Measurements from ENCODE around the gene GAS2. TPM values are rescaled to one million over a fixed set of nuclear protein-coding genes. Genes with fewer than 3 reads are reported as not detected.

Gene GAS2
- total RNA-seq, 1 donor from 2014 or later, result 0.80 TPM

DNA sequence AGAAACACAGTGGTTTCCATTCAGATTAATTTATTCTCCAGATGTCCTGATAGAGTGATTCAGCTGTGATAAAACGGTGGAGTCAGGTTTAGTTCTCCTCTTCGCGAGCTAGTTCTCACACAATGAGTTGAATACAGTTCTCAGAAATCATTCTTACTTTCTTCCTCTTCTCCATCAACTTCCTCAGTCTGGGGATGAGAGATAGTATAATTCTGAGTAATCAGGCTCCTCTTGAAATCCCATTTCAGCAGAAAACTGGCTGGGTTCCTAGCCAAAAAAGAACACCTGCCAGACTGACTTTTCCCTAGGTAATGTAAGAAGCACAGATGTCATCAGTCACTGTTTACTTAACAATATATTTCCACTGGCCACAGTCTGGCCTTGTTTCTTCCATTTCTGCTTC is 86.5 kb downstream of the GAS2 start:
- Mint-ChIP-seq H3K27ac (no peak overlapping the region), H3K36me3 (ENCODE audit: low read depth) (no peaks in the 10 kb centered on the region), H3K4me1 (ENCODE audit: low read depth) (peaks cover 10% of the 10 kb centered on the region), H3K4me3 (ENCODE audit: low read depth) (no peak overlapping the region), H3K27me3 (ENCODE audit: low read depth) (no peaks in the 10 kb centered on the region), H3K9me3 (no peaks in the 10 kb centered on the region)
- no peak for DNase-seq (ENCODE audit: low spot score)
- intact Hi-C loops (cut with micrococcal nuclease), result no loop called here

DNA sequence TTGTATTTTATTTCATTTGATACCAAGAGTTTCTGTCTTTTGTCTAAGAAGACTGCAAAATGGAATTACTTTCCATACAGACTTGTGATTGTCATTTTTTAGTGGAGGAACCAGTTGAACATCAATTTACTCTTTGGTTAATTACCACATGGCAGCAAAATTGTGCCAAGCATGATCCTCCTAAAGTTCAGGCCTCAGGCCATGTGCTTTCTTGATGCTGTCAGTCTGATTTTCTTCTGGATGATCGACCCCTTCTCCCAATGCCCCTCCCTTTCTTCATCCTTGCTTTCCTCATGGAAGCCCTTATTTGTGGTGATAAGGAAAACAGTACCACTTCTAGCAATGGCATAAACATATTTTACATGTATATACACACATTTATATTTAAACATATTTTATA is 87.0 kb downstream of the GAS2 start:
- Mint-ChIP-seq H3K4me3 (ENCODE audit: low read depth) (no peak overlapping the region), H3K9me3 (no peaks in the 10 kb centered on the region), H3K36me3 (ENCODE audit: low read depth) (no peaks in the 10 kb centered on the region), H3K27me3 (ENCODE audit: low read depth) (no peaks in the 10 kb centered on the region), H3K4me1 (ENCODE audit: low read depth) (peaks cover 10% of the 10 kb centered on the region), H3K27ac (no peak overlapping the region)
- intact Hi-C loops (cut with micrococcal nuclease), result no loop called here
- DNase-seq (ENCODE audit: low spot score), result no peak

DNA sequence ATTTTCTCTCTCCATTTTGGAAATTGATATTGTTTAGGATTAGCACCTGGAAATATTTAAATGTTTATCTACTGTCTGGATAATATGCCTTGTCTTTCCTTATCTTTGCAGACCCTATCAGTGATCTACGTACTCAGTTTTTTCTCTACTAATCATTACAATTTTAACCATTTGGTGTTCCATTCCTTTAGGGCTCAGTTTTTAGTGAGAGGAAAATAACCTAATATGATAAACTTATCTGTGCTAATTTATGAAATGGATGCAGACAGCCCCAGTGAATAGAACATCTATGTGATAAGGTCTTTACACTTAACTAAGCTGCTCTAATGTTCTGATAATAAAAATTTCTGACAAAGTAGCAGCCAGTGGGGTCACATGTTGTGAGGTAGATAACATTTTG is 94.7 kb downstream of the GAS2 start:
- no peak for DNase-seq (ENCODE audit: low spot score)
- H3K27me3 Mint-ChIP-seq (ENCODE audit: low read depth), result no peaks in the 10 kb centered on the region
- no peak overlapping the region for H3K27ac Mint-ChIP-seq
- intact Hi-C loops (cut with micrococcal nuclease), result no loop called here
- no peaks in the 10 kb centered on the region for H3K9me3 Mint-ChIP-seq
- peaks cover 2% of the 10 kb centered on the region for H3K4me1 Mint-ChIP-seq (ENCODE audit: low read depth)
- H3K4me3 Mint-ChIP-seq (ENCODE audit: low read depth), result no peak overlapping the region
- H3K36me3 Mint-ChIP-seq (ENCODE audit: low read depth), result no peaks in the 10 kb centered on the region

DNA sequence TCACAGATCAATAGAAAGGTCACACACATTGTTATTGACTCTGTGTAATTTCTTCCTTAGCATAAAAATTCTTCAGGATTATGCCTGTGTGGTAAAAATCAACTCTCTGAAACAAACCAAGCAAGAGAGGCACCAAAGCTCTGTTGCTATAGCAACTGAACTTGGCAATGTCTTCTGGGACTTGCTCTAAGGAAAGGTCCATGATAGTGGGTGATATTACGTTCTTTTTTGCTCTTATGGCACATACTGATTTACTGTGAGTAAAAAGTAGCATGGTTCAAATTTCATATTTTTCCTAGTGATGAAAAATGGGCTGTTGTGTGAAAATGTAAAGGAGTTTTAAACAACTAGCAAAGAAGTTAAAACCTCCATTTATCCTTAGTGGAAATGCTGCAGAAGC is 96.8 kb downstream of the GAS2 start:
- H3K9me3 Mint-ChIP-seq, result no peaks in the 10 kb centered on the region
- intact Hi-C loops (cut with micrococcal nuclease), result no loop called here
- H3K4me1 Mint-ChIP-seq (ENCODE audit: low read depth), result peaks cover 2% of the 10 kb centered on the region
- no peak overlapping the region for H3K27ac Mint-ChIP-seq
- H3K27me3 Mint-ChIP-seq (ENCODE audit: low read depth), result peaks cover 1% of the 10 kb centered on the region
- no peak for DNase-seq (ENCODE audit: low spot score)
- no peak overlapping the region for H3K4me3 Mint-ChIP-seq (ENCODE audit: low read depth)
- H3K36me3 Mint-ChIP-seq (ENCODE audit: low read depth), result no peaks in the 10 kb centered on the region

DNA sequence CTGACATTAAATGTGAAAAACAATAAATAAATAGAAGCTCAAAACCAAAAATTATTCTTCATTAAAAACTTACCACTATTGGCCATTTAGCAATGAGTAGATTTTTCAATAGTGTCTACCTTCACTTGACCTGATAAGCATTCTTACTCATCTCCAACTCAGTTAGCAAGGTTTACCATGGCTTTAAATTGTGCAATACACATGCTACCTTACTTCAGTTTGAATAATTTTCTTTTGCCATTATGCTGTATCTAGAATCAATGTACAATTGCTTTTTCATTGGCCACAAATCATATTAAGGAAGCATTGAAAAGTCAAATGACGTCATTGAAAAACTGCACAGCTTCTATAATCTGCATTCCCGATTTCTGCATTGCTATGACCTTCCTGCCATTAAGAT is 98.3 kb downstream of the GAS2 start:
- intact Hi-C loops (cut with micrococcal nuclease), result no loop called here
- H3K36me3 Mint-ChIP-seq (ENCODE audit: low read depth), result no peaks in the 10 kb centered on the region
- peaks cover 1% of the 10 kb centered on the region for H3K27me3 Mint-ChIP-seq (ENCODE audit: low read depth)

DNA sequence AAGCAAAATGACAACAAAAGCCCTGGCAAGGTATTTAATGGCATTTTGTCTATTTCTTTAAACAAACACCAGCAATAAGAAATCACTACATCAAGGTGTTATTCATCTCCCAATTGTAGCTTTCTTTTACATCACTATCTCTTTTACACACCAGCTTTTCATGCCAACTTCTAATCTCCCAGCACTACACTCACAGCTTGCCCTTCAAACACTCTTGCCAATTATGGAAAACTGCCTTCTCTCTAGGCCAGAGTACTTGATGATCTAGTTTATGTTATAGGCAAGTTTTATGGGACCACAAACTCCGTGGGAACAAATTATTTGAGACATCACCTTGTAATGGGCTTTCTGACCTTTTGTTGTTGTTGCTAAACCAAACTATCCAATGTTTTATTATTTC is 101.9 kb downstream of the GAS2 start:
- peaks cover 1% of the 10 kb centered on the region for H3K27me3 Mint-ChIP-seq (ENCODE audit: low read depth)
- H3K4me1 Mint-ChIP-seq (ENCODE audit: low read depth), result no peaks in the 10 kb centered on the region
- no peak overlapping the region for H3K27ac Mint-ChIP-seq
- DNase-seq (ENCODE audit: low spot score), result no peak
- no peak overlapping the region for H3K4me3 Mint-ChIP-seq (ENCODE audit: low read depth)
- intact Hi-C loops (cut with micrococcal nuclease), result no loop called here
- no peaks in the 10 kb centered on the region for H3K36me3 Mint-ChIP-seq (ENCODE audit: low read depth)
- H3K9me3 Mint-ChIP-seq, result no peaks in the 10 kb centered on the region

More for the DNA sequence above, 98.3 kb downstream of the GAS2 start:
- H3K9me3 Mint-ChIP-seq, result no peaks in the 10 kb centered on the region
- H3K4me3 Mint-ChIP-seq (ENCODE audit: low read depth), result no peak overlapping the region
- no peak overlapping the region for H3K27ac Mint-ChIP-seq
- peaks cover 2% of the 10 kb centered on the region for H3K4me1 Mint-ChIP-seq (ENCODE audit: low read depth)
- no peak for DNase-seq (ENCODE audit: low spot score)

DNA sequence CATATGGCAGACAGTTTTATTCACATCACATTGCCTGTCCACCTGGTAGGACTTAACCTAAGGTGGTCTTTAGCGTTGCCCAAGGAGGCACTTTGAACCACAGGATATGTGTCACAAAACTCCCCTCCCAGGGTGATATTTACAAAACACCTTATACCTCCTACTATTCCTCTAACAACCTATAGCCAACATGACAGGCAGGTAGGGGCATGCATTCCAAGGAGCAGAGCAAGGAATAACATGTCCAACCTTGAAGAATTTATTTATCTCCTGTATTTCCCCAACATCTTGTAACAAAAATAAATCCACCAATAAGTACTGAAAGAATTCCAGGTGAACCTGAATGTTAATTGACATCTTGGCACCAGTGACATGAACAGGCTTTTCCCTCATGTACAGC is 102.7 kb downstream of the GAS2 start:
- H3K4me3 Mint-ChIP-seq (ENCODE audit: low read depth), result no peak overlapping the region
- H3K27ac Mint-ChIP-seq, result no peak overlapping the region
- peaks cover 1% of the 10 kb centered on the region for H3K27me3 Mint-ChIP-seq (ENCODE audit: low read depth)
- H3K4me1 Mint-ChIP-seq (ENCODE audit: low read depth), result no peaks in the 10 kb centered on the region
- H3K36me3 Mint-ChIP-seq (ENCODE audit: low read depth), result no peaks in the 10 kb centered on the region
- intact Hi-C loops (cut with micrococcal nuclease), result no loop called here
- no peak for DNase-seq (ENCODE audit: low spot score)
- no peaks in the 10 kb centered on the region for H3K9me3 Mint-ChIP-seq

DNA sequence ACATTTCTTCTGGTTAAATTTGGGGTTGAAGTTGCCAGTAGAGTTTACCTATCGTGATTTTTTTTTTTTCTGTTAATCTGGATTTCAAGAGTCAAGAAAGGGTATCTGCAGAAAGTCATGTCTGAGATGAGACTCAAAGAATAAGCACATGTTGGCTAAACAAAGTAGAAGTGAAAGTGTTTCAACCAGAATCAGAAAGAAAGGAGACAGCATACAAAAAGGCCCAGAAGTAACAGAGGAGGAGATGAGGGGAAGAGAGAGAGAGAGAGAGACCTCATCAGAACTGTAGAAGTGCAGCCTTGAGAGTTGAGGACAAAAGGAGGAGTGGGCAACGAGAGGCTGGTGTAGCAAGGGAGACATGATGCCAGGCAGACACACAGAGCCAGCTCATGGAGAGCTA is 108.3 kb downstream of the GAS2 start:
- Mint-ChIP-seq H3K36me3 (ENCODE audit: low read depth) (no peaks in the 10 kb centered on the region), H3K4me1 (ENCODE audit: low read depth) (peaks cover 3% of the 10 kb centered on the region), H3K4me3 (ENCODE audit: low read depth) (no peak overlapping the region), H3K27ac (peak overlapping the region; percentile 1), H3K9me3 (no peaks in the 10 kb centered on the region), H3K27me3 (ENCODE audit: low read depth) (no peaks in the 10 kb centered on the region)
- intact Hi-C loops (cut with micrococcal nuclease), result no loop called here
- no peak for DNase-seq (ENCODE audit: low spot score)

DNA sequence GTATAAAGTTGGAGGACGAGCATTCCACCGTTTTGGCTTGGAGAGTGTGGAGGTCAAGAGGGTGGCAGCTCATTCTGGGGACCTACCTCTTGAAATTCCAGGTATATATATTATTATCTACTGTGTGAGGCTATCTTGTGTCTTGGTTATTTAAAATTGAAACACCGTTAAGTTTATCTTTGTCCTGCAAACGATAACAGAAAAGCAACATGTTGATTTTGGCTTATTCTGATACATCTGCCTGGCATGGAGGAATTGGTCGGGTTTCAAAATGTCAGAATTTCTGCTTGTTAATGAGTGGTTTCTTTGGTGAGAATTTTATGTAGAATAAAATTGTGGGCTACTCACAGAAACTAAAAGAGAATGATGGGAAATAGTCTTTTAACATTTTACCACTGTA is 108.8 kb downstream of the GAS2 start:
- no peak overlapping the region for H3K27ac Mint-ChIP-seq
- no peaks in the 10 kb centered on the region for H3K9me3 Mint-ChIP-seq
- H3K4me1 Mint-ChIP-seq (ENCODE audit: low read depth), result peaks cover 3% of the 10 kb centered on the region
- intact Hi-C loops (cut with micrococcal nuclease), result no loop called here
- no peak overlapping the region for H3K4me3 Mint-ChIP-seq (ENCODE audit: low read depth)
- DNase-seq (ENCODE audit: low spot score), result no peak
- no peaks in the 10 kb centered on the region for H3K36me3 Mint-ChIP-seq (ENCODE audit: low read depth)
- H3K27me3 Mint-ChIP-seq (ENCODE audit: low read depth), result no peaks in the 10 kb centered on the region

DNA sequence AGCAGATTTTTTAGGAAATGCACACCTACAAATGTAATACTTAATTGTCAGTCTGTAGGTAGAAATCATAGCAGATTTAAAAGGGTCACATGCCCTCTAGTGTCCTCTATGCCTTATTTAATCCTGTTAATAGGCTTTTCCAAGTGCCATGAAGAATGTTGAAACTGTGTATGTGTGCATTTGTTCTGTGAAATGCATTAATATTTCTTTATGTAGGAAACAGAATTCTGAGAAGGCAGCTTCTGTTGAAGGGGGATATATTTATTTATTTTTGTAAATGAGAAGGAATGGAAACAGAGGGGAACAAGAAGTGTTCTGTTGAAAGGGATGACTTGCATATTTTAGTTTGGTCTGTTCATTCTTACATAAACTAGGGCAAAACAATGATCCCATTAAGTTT is 112.2 kb downstream of the GAS2 start:
- H3K9me3 Mint-ChIP-seq, result no peaks in the 10 kb centered on the region
- no peaks in the 10 kb centered on the region for H3K27me3 Mint-ChIP-seq (ENCODE audit: low read depth)
- H3K27ac Mint-ChIP-seq, result no peak overlapping the region
- DNase-seq (ENCODE audit: low spot score), result no peak
- H3K4me3 Mint-ChIP-seq (ENCODE audit: low read depth), result no peak overlapping the region
- H3K4me1 Mint-ChIP-seq (ENCODE audit: low read depth), result peaks cover 6% of the 10 kb centered on the region
- intact Hi-C loops (cut with micrococcal nuclease), result no loop called here
- no peaks in the 10 kb centered on the region for H3K36me3 Mint-ChIP-seq (ENCODE audit: low read depth)

DNA sequence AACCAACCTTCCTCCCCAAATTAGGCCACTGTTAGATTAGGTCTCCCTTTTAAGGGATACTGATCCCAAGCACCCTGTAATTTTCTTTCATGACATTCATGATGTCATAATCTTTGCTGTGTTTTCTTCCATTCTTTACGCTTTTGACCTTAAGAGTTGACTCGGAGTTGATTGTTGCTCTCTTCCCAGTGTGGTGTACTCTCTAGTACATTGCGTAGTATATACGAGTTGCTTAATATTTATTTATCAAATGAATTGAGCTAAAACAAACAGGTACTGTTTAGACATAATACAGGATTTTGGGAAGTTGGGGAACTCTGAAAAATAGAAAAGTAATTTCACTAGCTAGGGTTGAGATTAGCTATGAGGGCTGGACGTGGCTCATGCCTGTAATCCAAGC is 113.4 kb downstream of the GAS2 start:
- H3K4me1 Mint-ChIP-seq (ENCODE audit: low read depth), result peaks cover 2% of the 10 kb centered on the region
- H3K27me3 Mint-ChIP-seq (ENCODE audit: low read depth), result no peaks in the 10 kb centered on the region
- H3K4me3 Mint-ChIP-seq (ENCODE audit: low read depth), result no peak overlapping the region
- intact Hi-C loops (cut with micrococcal nuclease), result no loop called here
- H3K36me3 Mint-ChIP-seq (ENCODE audit: low read depth), result no peaks in the 10 kb centered on the region
- DNase-seq (ENCODE audit: low spot score), result no peak
- no peak overlapping the region for H3K27ac Mint-ChIP-seq
- H3K9me3 Mint-ChIP-seq, result no peaks in the 10 kb centered on the region

DNA sequence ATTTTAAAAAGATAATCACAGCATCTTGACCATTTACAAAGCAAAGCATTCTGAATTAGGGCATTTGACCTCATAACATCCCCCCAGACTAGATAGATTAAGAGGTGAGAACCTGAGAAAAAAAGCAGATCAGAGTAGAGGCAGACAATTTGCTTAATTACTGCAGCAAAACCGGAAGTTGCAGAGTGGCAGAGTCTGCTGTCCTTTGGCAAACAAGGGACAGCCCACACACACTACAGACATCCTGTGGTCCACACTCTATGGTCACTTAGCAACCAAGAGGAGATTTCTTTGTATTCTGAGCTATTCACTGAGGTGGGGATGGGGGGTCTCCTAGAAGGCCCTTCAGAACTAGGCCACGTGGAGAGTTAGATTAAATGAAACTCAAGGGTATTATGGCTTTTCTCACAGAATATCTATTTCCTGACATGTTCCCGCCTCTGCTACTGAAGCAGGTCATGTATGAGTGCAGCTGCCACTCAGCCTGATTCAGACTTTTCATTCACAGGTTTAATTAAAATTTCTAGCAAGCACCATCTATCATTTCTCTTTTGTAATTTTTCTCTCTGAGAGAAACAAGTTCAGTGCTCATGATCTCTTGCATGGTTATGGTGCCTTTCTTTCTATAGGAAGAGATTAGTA is 114.7 kb downstream of the GAS2 start:
- DNase-seq (ENCODE audit: low spot score), result no peak
- no peak overlapping the region for H3K27ac Mint-ChIP-seq
- peaks cover under 1% of the 10 kb centered on the region for H3K27me3 Mint-ChIP-seq (ENCODE audit: low read depth)
- no peaks in the 10 kb centered on the region for H3K36me3 Mint-ChIP-seq (ENCODE audit: low read depth)
- H3K4me3 Mint-ChIP-seq (ENCODE audit: low read depth), result no peak overlapping the region
- H3K4me1 Mint-ChIP-seq (ENCODE audit: low read depth), result peaks cover 2% of the 10 kb centered on the region
- intact Hi-C loops (cut with micrococcal nuclease), result no loop called here
- H3K9me3 Mint-ChIP-seq, result no peaks in the 10 kb centered on the region

DNA sequence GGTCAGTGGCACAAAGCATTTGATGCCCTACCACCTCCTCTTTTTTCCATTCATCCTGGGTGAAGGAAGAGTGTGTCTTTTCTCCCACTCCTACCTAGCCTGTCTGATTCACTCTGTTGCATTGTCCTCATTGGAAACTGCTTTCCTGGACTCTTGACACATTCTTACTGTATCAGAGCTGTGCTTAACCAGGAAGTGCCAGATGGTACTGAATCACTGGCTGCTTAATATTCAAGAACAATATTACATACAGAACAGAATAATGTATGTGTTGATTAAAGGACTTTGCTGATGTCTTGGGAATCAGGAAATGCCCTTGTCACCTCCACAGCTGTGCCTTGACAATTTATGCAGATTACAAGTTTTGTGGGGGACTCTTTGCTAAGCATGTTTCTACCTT is 118.8 kb downstream of the GAS2 start:
- no peak for DNase-seq (ENCODE audit: low spot score)
- Mint-ChIP-seq H3K9me3 (no peaks in the 10 kb centered on the region), H3K4me1 (ENCODE audit: low read depth) (peaks cover 2% of the 10 kb centered on the region), H3K27ac (no peak overlapping the region), H3K4me3 (ENCODE audit: low read depth) (no peak overlapping the region), H3K27me3 (ENCODE audit: low read depth) (peaks cover 2% of the 10 kb centered on the region), H3K36me3 (ENCODE audit: low read depth) (no peaks in the 10 kb centered on the region)
- intact Hi-C loops (cut with micrococcal nuclease), result loop anchor here (5.0 kb wide), 1 partner anchor 538 kb away; no protein-coding TSS in a partner anchor

DNA sequence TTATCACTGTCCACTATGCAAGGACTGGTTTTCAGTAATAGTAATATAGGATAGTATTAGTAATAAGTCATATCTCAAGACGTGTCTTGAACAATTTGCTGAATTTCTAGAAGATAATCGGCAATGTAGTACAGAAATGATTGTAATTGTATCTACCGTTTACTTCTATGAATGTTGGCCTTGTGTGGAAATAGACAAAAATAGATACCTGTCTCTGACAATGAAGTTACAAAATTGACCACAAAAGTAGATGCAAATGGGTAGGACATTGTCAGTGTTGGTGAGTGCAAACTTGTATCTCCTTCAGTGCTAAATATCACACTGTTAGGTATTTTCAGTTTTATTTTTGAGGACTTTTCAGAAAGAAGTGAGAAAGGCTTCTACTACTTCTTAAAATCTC is 120.1 kb downstream of the GAS2 start:
- DNase-seq (ENCODE audit: low spot score), result no peak

More for the DNA sequence above, 120.1 kb downstream of the GAS2 start:
- no peaks in the 10 kb centered on the region for H3K36me3 Mint-ChIP-seq (ENCODE audit: low read depth)
- intact Hi-C loops (cut with micrococcal nuclease), result loop anchor here (2.0 to 5.0 kb wide), 2 partner anchors 118 to 539 kb away; no protein-coding TSS in a partner anchor
- peaks cover 2% of the 10 kb centered on the region for H3K27me3 Mint-ChIP-seq (ENCODE audit: low read depth)
- H3K27ac Mint-ChIP-seq, result no peak overlapping the region
- no peaks in the 10 kb centered on the region for H3K4me1 Mint-ChIP-seq (ENCODE audit: low read depth)
- no peaks in the 10 kb centered on the region for H3K9me3 Mint-ChIP-seq
- no peak overlapping the region for H3K4me3 Mint-ChIP-seq (ENCODE audit: low read depth)
